NB4 (cell line): ENCODE results near the gene FCHSD1.
A peak's percentile ranks its signal among the peaks of the same experiment; 100 is the strongest.

Experiments
- DNase-seq: peaks from one replicate; pipeline ENCODE4 v3.0.0; 2010; ENCODE audit warnings: low read depth
- H3K4me3 ChIP-seq: one replicate; pipeline ENCODE4 v1.5.1; 2011; ENCODE audit warnings: mild to moderate bottlenecking, low read depth, low read length, moderate library complexity
- MYC ChIP-seq: IDR thresholded peaks from 2 replicates; pipeline ENCODE4 v1.6.1; 2011; ENCODE audit warnings: low read depth, low read length
- POLR2A ChIP-seq: IDR thresholded peaks from 2 replicates; pipeline ENCODE4 v1.6.1; 2011; ENCODE audit warnings: mild to moderate bottlenecking; ENCODE audit not compliant: insufficient read length; ENCODE audit errors: extremely low read depth
- TF ChIP-seq, protein P1 (sequence below): IDR thresholded peaks from one replicate; pipeline ENCODE4 v1.5.1; 2012; ENCODE audit warnings: low read depth, low read length
- TF ChIP-seq, protein P2 (sequence below): IDR thresholded peaks from 2 replicates; pipeline ENCODE4 v1.6.1; 2011; ENCODE audit warnings: low read depth, low read length

The FCHSD1 gene

DNA sequence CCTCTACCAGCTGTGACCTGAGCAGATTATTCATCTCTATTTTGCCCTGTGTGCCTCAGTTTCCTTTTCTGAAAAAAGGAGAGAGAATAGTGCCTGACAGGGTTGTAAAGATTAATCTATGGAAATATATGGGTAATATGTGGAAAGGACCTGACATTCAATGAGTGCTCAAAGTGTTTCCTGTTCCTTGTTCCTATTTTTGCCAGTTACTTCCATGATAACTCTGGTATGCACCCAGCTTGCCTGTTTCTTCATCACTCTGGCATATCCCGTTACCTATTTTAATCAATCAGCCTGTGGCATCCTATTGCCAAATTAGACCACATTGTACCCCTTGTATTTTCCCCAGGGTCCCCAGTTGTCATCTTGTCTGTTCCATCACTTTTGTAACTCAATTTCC lies 34.4 kb upstream of the FCHSD1 start:
- no peak overlapping the region for H3K4me3 ChIP-seq
- no peak for TF ChIP-seq MYC
- no peak for TF ChIP-seq POLR2A
- TF ChIP-seq, protein P1, sequence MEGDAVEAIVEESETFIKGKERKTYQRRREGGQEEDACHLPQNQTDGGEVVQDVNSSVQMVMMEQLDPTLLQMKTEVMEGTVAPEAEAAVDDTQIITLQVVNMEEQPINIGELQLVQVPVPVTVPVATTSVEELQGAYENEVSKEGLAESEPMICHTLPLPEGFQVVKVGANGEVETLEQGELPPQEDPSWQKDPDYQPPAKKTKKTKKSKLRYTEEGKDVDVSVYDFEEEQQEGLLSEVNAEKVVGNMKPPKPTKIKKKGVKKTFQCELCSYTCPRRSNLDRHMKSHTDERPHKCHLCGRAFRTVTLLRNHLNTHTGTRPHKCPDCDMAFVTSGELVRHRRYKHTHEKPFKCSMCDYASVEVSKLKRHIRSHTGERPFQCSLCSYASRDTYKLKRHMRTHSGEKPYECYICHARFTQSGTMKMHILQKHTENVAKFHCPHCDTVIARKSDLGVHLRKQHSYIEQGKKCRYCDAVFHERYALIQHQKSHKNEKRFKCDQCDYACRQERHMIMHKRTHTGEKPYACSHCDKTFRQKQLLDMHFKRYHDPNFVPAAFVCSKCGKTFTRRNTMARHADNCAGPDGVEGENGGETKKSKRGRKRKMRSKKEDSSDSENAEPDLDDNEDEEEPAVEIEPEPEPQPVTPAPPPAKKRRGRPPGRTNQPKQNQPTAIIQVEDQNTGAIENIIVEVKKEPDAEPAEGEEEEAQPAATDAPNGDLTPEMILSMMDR: no peak
- TF ChIP-seq, protein P2, sequence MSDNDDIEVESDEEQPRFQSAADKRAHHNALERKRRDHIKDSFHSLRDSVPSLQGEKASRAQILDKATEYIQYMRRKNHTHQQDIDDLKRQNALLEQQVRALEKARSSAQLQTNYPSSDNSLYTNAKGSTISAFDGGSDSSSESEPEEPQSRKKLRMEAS: no peak
- DNase-seq: no peak

DNA sequence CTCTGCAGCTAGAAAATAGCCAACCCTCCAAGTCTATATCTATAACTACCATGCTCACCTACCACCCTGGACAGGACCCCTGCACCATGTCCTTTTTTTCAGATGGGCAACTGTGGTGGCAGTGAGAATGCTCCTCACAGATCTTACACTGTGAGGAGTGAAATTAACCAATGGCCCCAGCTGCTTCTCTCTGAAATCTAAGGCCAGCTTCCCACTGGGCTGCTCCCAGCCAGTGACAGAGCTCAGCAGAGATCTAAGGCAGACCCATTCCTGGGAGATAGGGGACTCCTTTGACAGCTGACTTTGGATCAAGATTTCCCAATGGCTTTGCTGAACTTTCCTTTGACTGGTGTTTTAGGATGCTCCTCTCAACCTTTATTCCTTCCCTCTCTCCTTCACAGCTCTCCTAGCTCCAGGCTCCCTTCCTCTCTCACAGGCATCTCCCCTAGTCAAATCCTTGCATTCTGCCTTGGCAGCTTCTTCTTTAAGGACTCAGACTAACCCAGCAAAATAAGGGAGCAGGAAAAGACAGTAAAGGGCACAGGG lies 32.5 kb upstream of the FCHSD1 start:
- H3K4me3 ChIP-seq: no peak overlapping the region
- no peak for TF ChIP-seq POLR2A
- TF ChIP-seq MYC: no peak
- TF ChIP-seq, protein P1: no peak
- TF ChIP-seq, protein P2: no peak
- no peak for DNase-seq

DNA sequence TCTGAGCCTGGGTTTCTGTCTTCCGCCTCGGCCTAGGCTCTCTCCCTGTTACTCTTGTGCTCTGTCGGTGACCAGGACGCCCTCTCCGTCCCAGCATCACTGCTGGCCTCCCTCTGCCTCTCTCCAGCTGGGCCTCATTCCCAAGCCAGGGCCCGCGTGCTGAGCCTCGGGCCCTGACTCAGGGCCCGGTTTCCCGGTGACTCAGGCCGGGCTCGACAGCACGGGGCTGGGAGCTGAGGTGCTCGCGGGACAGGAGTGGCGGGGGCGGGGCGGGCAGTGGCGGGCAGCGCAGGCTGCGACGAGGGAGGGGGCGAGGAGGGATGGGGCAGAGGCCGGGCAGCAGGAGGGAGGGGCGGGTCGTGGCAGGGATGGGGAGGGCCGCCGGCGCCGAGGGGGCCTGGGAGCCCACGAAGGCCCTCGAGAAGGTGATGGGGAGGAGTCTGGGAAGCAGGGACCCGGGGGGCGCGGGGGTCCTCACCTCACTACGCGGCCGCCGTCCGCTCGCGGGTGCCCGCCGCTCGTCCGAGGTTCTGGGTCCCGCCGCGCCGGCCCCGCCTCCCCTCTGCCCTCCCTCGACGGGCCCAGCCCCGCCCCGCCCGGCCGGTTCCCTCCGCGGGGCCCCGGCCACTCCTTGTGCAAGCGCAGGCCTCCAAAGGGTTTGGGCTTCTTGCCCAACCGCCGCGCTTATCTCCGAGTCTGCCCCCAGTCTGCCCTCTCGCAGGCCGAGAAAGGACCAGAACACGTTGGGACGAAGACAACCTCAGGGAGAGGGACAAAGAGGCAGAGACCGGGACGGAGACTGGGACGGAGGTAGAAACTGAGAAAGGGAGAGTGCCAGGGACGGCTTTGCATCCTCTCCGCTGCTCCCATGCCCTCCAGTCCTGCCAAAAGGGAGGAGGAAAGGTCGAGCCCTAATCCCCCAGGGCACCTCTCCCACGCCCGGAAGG lies 30.8 kb upstream of the FCHSD1 start, which contains the start of gene ARAP3:
Gene ARAP3 (minus strand): TSS at position 536 of the 947 bp plus-strand sequence. CDS start 1,744 bp downstream, outside the sequence.
- peak; percentile 41 for TF ChIP-seq POLR2A
- TF ChIP-seq, protein P1: no peak
- TF ChIP-seq MYC: no peak; the same call in 1 of the 2 replicates
- TF ChIP-seq, protein P2: 0 out of 2 replicates have a peak, but pooled peaks have one; percentile 6
- peak within 1 kb of the TSS; percentile 55 for H3K4me3 ChIP-seq
- peak; percentile 89 for DNase-seq

DNA sequence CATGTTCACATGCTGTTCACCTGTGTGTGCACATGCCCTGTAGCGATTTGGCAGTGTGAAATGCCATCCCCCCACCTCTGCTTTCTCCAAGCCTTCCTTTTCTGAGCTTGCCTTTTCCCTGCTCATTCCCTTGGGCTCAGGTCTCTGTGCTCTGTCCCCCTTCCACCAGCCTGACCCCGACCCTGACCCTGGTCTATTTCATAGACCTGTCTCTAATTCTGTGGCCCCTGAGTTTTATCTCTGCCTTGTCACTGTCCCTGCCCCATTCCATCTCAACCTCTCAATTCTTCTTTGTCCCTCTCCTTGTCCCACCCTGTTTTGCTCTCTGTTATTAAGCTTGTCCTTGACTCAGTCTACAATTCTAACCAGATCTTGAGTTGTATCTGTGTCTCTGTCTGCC lies 30.1 kb upstream of the FCHSD1 start:
- TF ChIP-seq POLR2A (no peak), MYC (no peak)
- TF ChIP-seq, protein P2: 0 out of 2 replicates have a peak, but pooled peaks have one; percentile 27
- DNase-seq: no peak
- H3K4me3 ChIP-seq: peak overlapping the region; percentile 55

DNA sequence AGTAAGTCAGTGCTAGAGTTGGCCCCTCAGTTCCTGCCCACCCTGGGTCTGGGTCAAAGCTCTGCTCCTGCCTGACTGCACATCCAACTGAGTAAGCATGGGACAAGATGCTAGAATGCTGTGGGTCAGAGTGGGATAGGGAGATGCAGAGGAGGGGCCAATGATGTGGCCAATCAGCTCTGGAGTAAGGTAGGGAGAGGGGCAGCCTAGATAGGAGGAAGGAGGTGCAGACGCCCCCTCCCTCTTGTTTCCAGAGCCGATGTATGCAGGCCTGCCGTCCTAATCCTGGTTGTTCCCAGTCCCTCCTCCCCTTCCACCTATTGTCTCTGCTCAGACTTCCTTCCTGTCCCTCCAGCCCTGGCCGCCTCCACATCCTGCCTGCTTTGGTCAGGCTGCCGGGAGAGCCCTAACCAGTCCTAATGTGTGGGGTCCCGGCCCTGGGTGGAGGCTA lies 29.6 kb upstream of the FCHSD1 start:
- DNase-seq: peak; percentile 18
- H3K4me3 ChIP-seq: peak overlapping the region; percentile 55
- TF ChIP-seq, protein P2: no peak
- no peak for TF ChIP-seq MYC
- TF ChIP-seq POLR2A: no peak
- TF ChIP-seq, protein P1: no peak

- TF ChIP-seq POLR2A (no peak), MYC (no peak)
- TF ChIP-seq, protein P1: no peak
- TF ChIP-seq, protein P2: no peak
- H3K4me3 ChIP-seq: no peak overlapping the region
- no peak for DNase-seq
Measured at GRCh38 chr5:141680178-141680577, 29.0 kb upstream of the FCHSD1 start.
